ENCODE data around the gene NAT9.

The NAT9 gene

GRCh38 chr17:74776044-74776962 is at the start of gene NAT9:
Gene NAT9, minus strand, starts transcription at chr17:74776345. Its CDS starts 647 bp downstream, at chr17:74775698.
- no peak for TF ChIP-seq CTCF (IDR thresholded peaks at IDR 0.05; ENCODE audit: low read depth, low read length)
- DNase-seq (ENCODE audit: extremely low read depth, low read depth) = peak; percentile 82

- no peak for TF ChIP-seq CTCF (IDR thresholded peaks at IDR 0.05; ENCODE audit: low read depth, low read length)
- DNase-seq (ENCODE audit: extremely low read depth, low read depth) = no peak
These were observed 48.9 kb upstream of the NAT9 start for GRCh38 chr17:74824961-74825627.

GRCh38 chr17:74822939-74823367 is 46.8 kb upstream of the NAT9 start:
- no peak for TF ChIP-seq CTCF (IDR thresholded peaks at IDR 0.05; ENCODE audit: low read depth, low read length)
- DNase-seq (ENCODE audit: extremely low read depth, low read depth) = no peak

- no peak for DNase-seq (ENCODE audit: extremely low read depth, low read depth)
- TF ChIP-seq CTCF (IDR thresholded peaks at IDR 0.05; ENCODE audit: low read depth, low read length) = no peak
These were observed 46.3 kb upstream of the NAT9 start for GRCh38 chr17:74822335-74822938.

- TF ChIP-seq CTCF (IDR thresholded peaks at IDR 0.05; ENCODE audit: low read depth, low read length) = no peak
- DNase-seq (ENCODE audit: extremely low read depth, low read depth) = no peak
These were observed 45.6 kb upstream of the NAT9 start for GRCh38 chr17:74821655-74822334.

GRCh38 chr17:74819801-74820436 is 43.8 kb upstream of the NAT9 start:
- TF ChIP-seq CTCF (IDR thresholded peaks at IDR 0.05; ENCODE audit: low read depth, low read length) = no peak
- DNase-seq (ENCODE audit: extremely low read depth, low read depth) = no peak
